Left lobe of liver (tissue), 2 donors: Measurements from ENCODE around the gene FMO1. TPM values are rescaled to one million over a fixed set of nuclear protein-coding genes. Genes with fewer than 3 reads are reported as not detected.
"Not testable (repeated sequence)": the region's sequence is repeated elsewhere in the genome, so short reads cannot be mapped to it uniquely, and the experiment has no call there.

Experiments used
- ATAC-seq: fragments of 200-7000 bp; cut with Tn5 transposase; one replicate; pipeline ENCODE4 v1.9.1; 2020; ENCODE audit warnings: mild to moderate bottlenecking, moderate library complexity
- DNase-seq: peaks from one replicate; pipeline ENCODE4 v3.0.0-alpha.2; 2020; ENCODE audit warnings: low spot score
- total RNA-seq: library from RNA; stranded (reverse); gene quantifications from one replicate; pipeline ENCODE4 v1.2.1, GENCODE V29; 2021
- donor health status: DM: no; HTN: no; CAD: no; lungs with moderate emphysema.
- donor health status: DM: no; HTN: yes; CAD: no.

The FMO1 gene
- total RNA-seq, 1 donor from 2014 or later = not detected

- DNase-seq (no peak), ATAC-seq (no peak)
Observed at GRCh38 chr1:171233183-171233582, 15.1 kb upstream of the FMO1 start.

- DNase-seq, ATAC-seq: not testable (repeated sequence)
Observed at GRCh38 chr1:171236231-171236630, 12.1 kb upstream of the FMO1 start.

- no peak for ATAC-seq
Observed at GRCh38 chr1:171243878-171244277, 4.4 kb upstream of the FMO1 start.

GRCh38 chr1:171245458-171246064, 2.7 kb upstream of the FMO1 start:
- no peak for DNase-seq
- ATAC-seq = peak; percentile 99

More at GRCh38 chr1:171243878-171244277, 4.4 kb upstream of the FMO1 start:
- DNase-seq = no peak

- no peak for ATAC-seq
- DNase-seq = no peak
Observed at GRCh38 chr1:171247501-171247900, 793 bp upstream of the FMO1 start.

GRCh38 chr1:171248841-171249240, 547 bp downstream of the FMO1 start:
- DNase-seq = no peak
- ATAC-seq = no peak

- no peak for ATAC-seq
Observed at GRCh38 chr1:171250263-171250662, 2.0 kb downstream of the FMO1 start.

GRCh38 chr1:171251042-171251951, 3.0 kb downstream of the FMO1 start:
- DNase-seq (no peak), ATAC-seq (peak; percentile 81)

More at GRCh38 chr1:171250263-171250662, 2.0 kb downstream of the FMO1 start:
- DNase-seq = no peak

- ATAC-seq = no peak
- DNase-seq = no peak
Observed at GRCh38 chr1:171251952-171252300, 3.6 kb downstream of the FMO1 start.

GRCh38 chr1:171252482-171252881, 4.2 kb downstream of the FMO1 start:
- ATAC-seq (no peak), DNase-seq (no peak)

- no peak for ATAC-seq
- DNase-seq = no peak
Observed at GRCh38 chr1:171254859-171255258, 6.6 kb downstream of the FMO1 start.

- DNase-seq = peak; percentile 82
Observed at GRCh38 chr1:171256940-171257606, 8.8 kb downstream of the FMO1 start.

GRCh38 chr1:171257607-171258076, 9.3 kb downstream of the FMO1 start:
- no peak for ATAC-seq
- no peak for DNase-seq

More at GRCh38 chr1:171256940-171257606, 8.8 kb downstream of the FMO1 start:
- peak; percentile 91 for ATAC-seq

- no peak for DNase-seq
- ATAC-seq = no peak
Observed at GRCh38 chr1:171258429-171258828, 10.1 kb downstream of the FMO1 start.

GRCh38 chr1:171258943-171259342, 10.6 kb downstream of the FMO1 start:
- no peak for DNase-seq

GRCh38 chr1:171261336-171261735, 13.0 kb downstream of the FMO1 start:
- ATAC-seq (no peak), DNase-seq (no peak)

More at GRCh38 chr1:171258943-171259342, 10.6 kb downstream of the FMO1 start:
- ATAC-seq = no peak

- no peak for ATAC-seq
- no peak for DNase-seq
Observed at GRCh38 chr1:171263901-171264300, 15.6 kb downstream of the FMO1 start.

- DNase-seq (no peak), ATAC-seq (no peak)
Observed at GRCh38 chr1:171265686-171266085, 17.4 kb downstream of the FMO1 start.

GRCh38 chr1:171266930-171267329, 18.6 kb downstream of the FMO1 start:
- ATAC-seq = no peak
- DNase-seq = no peak

GRCh38 chr1:171267391-171267790, 19.1 kb downstream of the FMO1 start:
- DNase-seq (no peak), ATAC-seq (no peak)

- DNase-seq (no peak), ATAC-seq (no peak)
Observed at GRCh38 chr1:171270806-171271205, 22.5 kb downstream of the FMO1 start.
